Measurements from ENCODE around the gene MS4A8.

GRCh38 chr11:60750911-60751310 is 51.5 kb downstream of the MS4A8 start:
- no peak for TF ChIP-seq CTCF (IDR thresholded peaks at IDR 0.05)
- no peak for TF ChIP-seq ZFX (IDR thresholded peaks at IDR 0.05; ENCODE audit: borderline replicate concordance)

Data from 22Rv1 (cell line).